Breast epithelium (tissue), 3 donors: ENCODE results near the gene C9orf153.

ENCODE experiments used
- CTCF ChIP-seq, 3 donors: fragments of 450-650 bp; IDR thresholded peaks; one replicate each; pipeline ENCODE4 v1.5.1; 2016 to 2017; ENCODE audit warnings: antibody characterized with exemption in 3 of 3, mild to moderate bottlenecking in 3 of 3, moderate library complexity in 3 of 3
- POLR2A ChIP-seq: fragments of 450-650 bp; IDR thresholded peaks from one replicate; pipeline ENCODE4 v1.6.1; 2016; ENCODE audit warnings: antibody characterized with exemption, mild to moderate bottlenecking, moderate library complexity

DNA sequence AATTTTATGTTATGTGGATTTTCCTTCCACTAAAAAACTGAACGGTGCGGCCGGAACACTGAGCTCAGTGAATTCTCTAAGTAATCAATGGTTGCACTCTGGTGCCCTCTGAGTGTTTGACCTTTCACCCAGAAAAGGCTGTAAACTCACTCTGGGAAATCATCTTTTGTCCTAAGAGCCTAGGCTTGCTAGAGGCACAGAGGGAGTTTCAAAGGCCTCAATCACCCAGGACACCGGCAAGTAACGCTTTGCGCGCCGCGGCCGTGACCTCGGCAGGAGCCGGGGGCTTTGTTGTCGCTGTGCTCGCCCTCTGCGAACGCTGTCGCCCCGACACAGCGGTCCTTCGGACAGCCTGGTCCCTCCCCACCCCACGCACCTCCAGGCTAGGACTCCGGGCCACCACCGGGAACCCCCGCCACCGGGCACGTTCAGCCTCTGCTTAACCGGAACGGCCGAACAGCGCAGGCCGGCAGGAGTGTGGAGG, 22.2 kb upstream of the C9orf153 start:
- TF ChIP-seq CTCF (IDR thresholded peaks at IDR 0.05) (no peak), POLR2A (no peak)
